NCI-H1105 treated with DMSO at 0.1 percent for 48 hours (cell line): ENCODE results near the gene DDX43.
"Not testable (repeated sequence)": the region's sequence is repeated elsewhere in the genome, so short reads cannot be mapped to it uniquely, and the experiment has no call there.

Experiments used
- DNase-seq: peaks from one replicate; lab custom pipeline; 2025; lab: John Stamatoyannopoulos, UW

Gene DDX43

GRCh38 chr6:73388800-73389512, 5.7 kb upstream of the DDX43 start:
- DNase-seq, result peak; percentile 71

GRCh38 chr6:73389854-73390253, 4.8 kb upstream of the DDX43 start:
- peak; percentile 19 for DNase-seq

- no peak for DNase-seq
Observed at GRCh38 chr6:73391675-73392074, 3.0 kb upstream of the DDX43 start.

- not testable (repeated sequence) for DNase-seq
Observed at GRCh38 chr6:73392188-73392587, 2.4 kb upstream of the DDX43 start.

- DNase-seq, result no peak
Observed at GRCh38 chr6:73393278-73393677, 1.4 kb upstream of the DDX43 start.

- no peak for DNase-seq
Observed at GRCh38 chr6:73395875-73396274, 1.2 kb downstream of the DDX43 start.

- DNase-seq, result no peak
Observed at GRCh38 chr6:73400656-73401055, 6.0 kb downstream of the DDX43 start.

- DNase-seq, result no peak
Observed at GRCh38 chr6:73409395-73409794, 14.8 kb downstream of the DDX43 start.

- no peak for DNase-seq
Observed at GRCh38 chr6:73413102-73413501, 18.5 kb downstream of the DDX43 start.

- no peak for DNase-seq
Observed at GRCh38 chr6:73418081-73418741, 23.6 kb downstream of the DDX43 start.

- DNase-seq, result no peak
Observed at GRCh38 chr6:73421534-73421933, 26.9 kb downstream of the DDX43 start.

- no peak for DNase-seq
Observed at GRCh38 chr6:73435236-73435635, 40.6 kb downstream of the DDX43 start.

- DNase-seq, result no peak
Observed at GRCh38 chr6:73443555-73443954, 48.9 kb downstream of the DDX43 start.

GRCh38 chr6:73451223-73452106, 56.8 kb downstream of the DDX43 start:
- DNase-seq, result no peak

GRCh38 chr6:73452107-73452461, 57.5 kb downstream of the DDX43 start, which contains the start of gene CGAS:
Gene CGAS, minus strand, starts transcription at chr6:73452297. Its CDS starts 116 bp downstream, at chr6:73452181.
- DNase-seq, result no peak

- no peak for DNase-seq
Observed at GRCh38 chr6:73455865-73456629, 61.4 kb downstream of the DDX43 start.

- DNase-seq, result not testable (repeated sequence)
Observed at GRCh38 chr6:73459474-73459873, 64.8 kb downstream of the DDX43 start.

- DNase-seq, result no peak
Observed at GRCh38 chr6:73460056-73460455, 65.4 kb downstream of the DDX43 start.

GRCh38 chr6:73461537-73462350, 67.1 kb downstream of the DDX43 start, which contains the start of gene MTO1:
Gene MTO1, plus strand, starts transcription at chr6:73461737. Its CDS starts 118 bp downstream, at chr6:73461855.
- DNase-seq, result peak; percentile 87
